Activated CD4-positive, CD25-positive, alpha-beta regulatory T cell treated with anti-CD3 and anti-CD28 coated beads, Interleukin-2, amount 50 U/mL, for 72 hours (primary cell): ENCODE data around the gene PTPRS.

ENCODE experiments used
- DNase-seq: peaks from one replicate; pipeline ENCODE4 v3.0.0; 2021

PTPRS gene

GRCh38 chr19:5305163-5305562 lies 35.4 kb downstream of the PTPRS start:
- DNase-seq = no peak

- DNase-seq = no peak
Observed at GRCh38 chr19:5304486-5304885, 36.1 kb downstream of the PTPRS start.

- no peak for DNase-seq
Observed at GRCh38 chr19:5303208-5303607, 37.4 kb downstream of the PTPRS start.

- DNase-seq = no peak
Observed at GRCh38 chr19:5302396-5302795, 38.2 kb downstream of the PTPRS start.

- DNase-seq = no peak
Observed at GRCh38 chr19:5299137-5299536, 41.5 kb downstream of the PTPRS start.

GRCh38 chr19:5298471-5298901 lies 42.1 kb downstream of the PTPRS start:
- DNase-seq = no peak

GRCh38 chr19:5297272-5297669 lies 43.3 kb downstream of the PTPRS start:
- no peak for DNase-seq

- DNase-seq = no peak
Observed at GRCh38 chr19:5296457-5297271, 43.9 kb downstream of the PTPRS start.

- DNase-seq = no peak
Observed at GRCh38 chr19:5296021-5296420, 44.6 kb downstream of the PTPRS start.

- no peak for DNase-seq
Observed at GRCh38 chr19:5294403-5295160, 46.0 kb downstream of the PTPRS start.

- DNase-seq = no peak
Observed at GRCh38 chr19:5293612-5294378, 46.8 kb downstream of the PTPRS start.

- DNase-seq = no peak
Observed at GRCh38 chr19:5292822-5293611, 47.6 kb downstream of the PTPRS start.

GRCh38 chr19:5292453-5292821 lies 48.2 kb downstream of the PTPRS start:
- no peak for DNase-seq

GRCh38 chr19:5291588-5292193 lies 48.9 kb downstream of the PTPRS start:
- DNase-seq = no peak
